Activated CD8-positive, alpha-beta T cell treated with anti-CD3 and anti-CD28 coated beads for 36 hours (primary cell): ENCODE data around the gene PPP2R2B. TPM values are rescaled to one million over a fixed set of nuclear protein-coding genes. Genes with fewer than 3 reads are reported as not detected.

ENCODE experiments used
- ATAC-seq: fragments of 200-7000 bp; cut with Tn5 transposase; one replicate; pipeline ENCODE4 v1.10.0; 2021; ENCODE audit warnings: mild to moderate bottlenecking, moderate library complexity
- CTCF ChIA-PET: fragments of 350-600 bp; sonication (Branson Sonifier 250); formaldehyde crosslinking; loops from one replicate; lab custom pipeline; 2021; ENCODE audit warnings: antibody characterized with exemption; lab: Charles Lee
- POLR2A ChIA-PET: fragments of 350-600 bp; sonication (Branson Sonifier 250); formaldehyde crosslinking; loops from one replicate; lab custom pipeline; 2021; ENCODE audit warnings: antibody characterized with exemption; lab: Charles Lee
- DNase-seq: peaks from one replicate; pipeline ENCODE4 v3.0.0-alpha.2; 2020
- H3K27ac Mint-ChIP-seq: one replicate; pipeline ENCODE4 v1.8.0; 2021; ENCODE audit warnings: mild to moderate bottlenecking, mixed read lengths
- H3K27me3 Mint-ChIP-seq: one replicate; pipeline ENCODE4 v1.8.0; 2021; ENCODE audit warnings: mixed read lengths
- H3K36me3 Mint-ChIP-seq: one replicate; pipeline ENCODE4 v1.8.0; 2021; ENCODE audit warnings: low read depth, mixed read lengths
- H3K4me1 Mint-ChIP-seq: one replicate; pipeline ENCODE4 v1.8.0; 2021; ENCODE audit warnings: low read depth, mixed read lengths
- H3K4me3 Mint-ChIP-seq: one replicate; pipeline ENCODE4 v1.8.0; 2021; ENCODE audit warnings: mild to moderate bottlenecking, moderate library complexity, mixed read lengths
- H3K9me3 Mint-ChIP-seq: one replicate; pipeline ENCODE4 v1.8.0; 2021; ENCODE audit warnings: mixed read lengths
- intact Hi-C: fragments of 100-400 bp; cut with micrococcal nuclease; formaldehyde crosslinking; loops from one replicate; pipeline ENCODE4 v1.10.0; 2022
- total RNA-seq, 2 experiments: library from RNA; stranded (reverse); gene quantifications; one replicate each; pipeline ENCODE4 v1.2.3, GENCODE V29; 2021
- TF ChIP-seq, protein P1 (sequence below): fragments of 200-600 bp; IDR thresholded peaks from one replicate; pipeline ENCODE4 v1.8.0; 2022; ENCODE audit warnings: antibody characterized with exemption, mild to moderate bottlenecking

PPP2R2B gene
- total RNA-seq, 2 experiments from 2014 or later: 0.56 to 0.65 TPM

DNA sequence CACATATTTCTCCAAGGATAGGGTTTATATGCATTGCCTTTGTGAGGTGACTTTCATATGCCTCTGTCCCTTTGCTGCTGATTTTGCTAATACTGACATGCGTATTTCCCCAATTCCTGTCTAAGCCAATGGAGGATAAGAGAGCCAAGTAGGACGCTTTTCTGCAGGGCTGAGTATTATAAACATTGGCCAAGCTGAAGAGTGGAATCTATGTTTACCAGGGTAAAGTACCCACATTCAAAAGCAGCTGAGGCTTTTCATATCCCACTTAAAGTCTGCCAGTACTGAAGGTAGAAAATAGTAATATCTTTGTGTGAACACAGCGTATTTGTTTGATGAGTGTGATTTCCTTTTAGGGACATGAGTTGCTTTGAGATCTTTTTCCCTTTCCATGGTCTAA, 233.7 kb downstream of the PPP2R2B start:
- Mint-ChIP-seq H3K27ac (no peak overlapping the region), H3K27me3 (no peaks in the 10 kb centered on the region), H3K9me3 (no peaks in the 10 kb centered on the region), H3K4me3 (no peak overlapping the region), H3K4me1 (no peaks in the 10 kb centered on the region), H3K36me3 (no peaks in the 10 kb centered on the region)
- intact Hi-C loops: no loop called here
- TF ChIP-seq, protein P1, sequence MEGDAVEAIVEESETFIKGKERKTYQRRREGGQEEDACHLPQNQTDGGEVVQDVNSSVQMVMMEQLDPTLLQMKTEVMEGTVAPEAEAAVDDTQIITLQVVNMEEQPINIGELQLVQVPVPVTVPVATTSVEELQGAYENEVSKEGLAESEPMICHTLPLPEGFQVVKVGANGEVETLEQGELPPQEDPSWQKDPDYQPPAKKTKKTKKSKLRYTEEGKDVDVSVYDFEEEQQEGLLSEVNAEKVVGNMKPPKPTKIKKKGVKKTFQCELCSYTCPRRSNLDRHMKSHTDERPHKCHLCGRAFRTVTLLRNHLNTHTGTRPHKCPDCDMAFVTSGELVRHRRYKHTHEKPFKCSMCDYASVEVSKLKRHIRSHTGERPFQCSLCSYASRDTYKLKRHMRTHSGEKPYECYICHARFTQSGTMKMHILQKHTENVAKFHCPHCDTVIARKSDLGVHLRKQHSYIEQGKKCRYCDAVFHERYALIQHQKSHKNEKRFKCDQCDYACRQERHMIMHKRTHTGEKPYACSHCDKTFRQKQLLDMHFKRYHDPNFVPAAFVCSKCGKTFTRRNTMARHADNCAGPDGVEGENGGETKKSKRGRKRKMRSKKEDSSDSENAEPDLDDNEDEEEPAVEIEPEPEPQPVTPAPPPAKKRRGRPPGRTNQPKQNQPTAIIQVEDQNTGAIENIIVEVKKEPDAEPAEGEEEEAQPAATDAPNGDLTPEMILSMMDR: no peak
- DNase-seq (no peak), ATAC-seq (no peak)
- ChIA-PET POLR2A (no interaction called here), CTCF (interaction anchor here (1.4 to 1.6 kb wide), 2 partner anchors 111 to 321 kb away, joined by 3 to 6 read pairs; no protein-coding TSS in a partner anchor)

DNA sequence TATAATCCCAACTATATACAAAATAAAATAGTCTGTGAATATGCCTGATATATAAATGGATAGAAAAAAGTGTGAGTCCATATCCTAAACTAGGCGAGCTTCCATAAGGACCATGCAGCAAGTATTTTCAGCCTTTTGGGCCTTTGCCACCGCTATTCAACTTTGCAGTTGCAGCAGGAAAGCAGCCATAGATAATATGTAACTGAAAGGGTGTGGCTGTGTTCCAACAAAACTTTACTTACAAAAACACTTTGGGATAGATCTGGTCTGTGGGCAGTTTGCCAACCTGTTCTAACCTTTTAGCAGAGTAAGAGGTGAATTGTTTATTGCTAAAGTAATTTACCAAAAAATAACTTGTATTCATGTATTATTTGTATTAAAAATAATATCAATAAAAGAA, 234.8 kb downstream of the PPP2R2B start:
- H3K9me3 Mint-ChIP-seq: no peaks in the 10 kb centered on the region
- CTCF ChIA-PET: interaction anchor here (1.6 kb wide), 1 partner anchor 322 kb away, joined by 6 read pairs; no protein-coding TSS in a partner anchor

DNA sequence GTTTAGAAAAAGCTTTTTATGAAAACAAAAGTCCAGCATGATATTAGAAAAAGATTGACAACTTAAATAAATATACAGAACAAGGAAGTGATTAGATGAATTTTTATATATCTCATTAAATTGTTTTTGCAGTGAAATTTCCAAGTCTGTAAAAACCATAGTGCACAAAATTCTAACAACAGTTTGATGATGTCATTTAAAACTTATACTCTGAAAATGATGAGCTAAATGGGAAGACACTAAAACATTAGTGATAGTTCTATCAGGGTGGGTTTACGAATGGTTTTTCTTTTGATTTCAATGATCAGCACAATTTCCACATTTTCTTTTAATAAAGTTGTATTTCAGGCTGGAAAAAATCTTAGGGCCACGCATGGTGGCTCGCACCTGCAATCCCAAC, 236.1 kb downstream of the PPP2R2B start:
- H3K36me3 Mint-ChIP-seq: no peaks in the 10 kb centered on the region
- H3K4me3 Mint-ChIP-seq: no peak overlapping the region
- H3K9me3 Mint-ChIP-seq: no peaks in the 10 kb centered on the region
- ChIA-PET CTCF (interaction anchor here (1.0 kb wide), 1 partner anchor 323 kb away, joined by 4 read pairs; no protein-coding TSS in a partner anchor), POLR2A (no interaction called here)
- H3K4me1 Mint-ChIP-seq: no peaks in the 10 kb centered on the region
- no peak overlapping the region for H3K27ac Mint-ChIP-seq
- ATAC-seq (no peak), DNase-seq (no peak)
- H3K27me3 Mint-ChIP-seq: no peaks in the 10 kb centered on the region
- TF ChIP-seq, protein P1: no peak
- intact Hi-C loops: no loop called here

More for the DNA sequence above, 234.8 kb downstream of the PPP2R2B start:
- H3K36me3 Mint-ChIP-seq: no peaks in the 10 kb centered on the region
- H3K4me1 Mint-ChIP-seq: no peaks in the 10 kb centered on the region
- TF ChIP-seq, protein P1: no peak
- DNase-seq (no peak), ATAC-seq (no peak)
- H3K27ac Mint-ChIP-seq: no peak overlapping the region
- intact Hi-C loops: no loop called here
- H3K27me3 Mint-ChIP-seq: no peaks in the 10 kb centered on the region
- H3K4me3 Mint-ChIP-seq: no peak overlapping the region
- POLR2A ChIA-PET: no interaction called here

DNA sequence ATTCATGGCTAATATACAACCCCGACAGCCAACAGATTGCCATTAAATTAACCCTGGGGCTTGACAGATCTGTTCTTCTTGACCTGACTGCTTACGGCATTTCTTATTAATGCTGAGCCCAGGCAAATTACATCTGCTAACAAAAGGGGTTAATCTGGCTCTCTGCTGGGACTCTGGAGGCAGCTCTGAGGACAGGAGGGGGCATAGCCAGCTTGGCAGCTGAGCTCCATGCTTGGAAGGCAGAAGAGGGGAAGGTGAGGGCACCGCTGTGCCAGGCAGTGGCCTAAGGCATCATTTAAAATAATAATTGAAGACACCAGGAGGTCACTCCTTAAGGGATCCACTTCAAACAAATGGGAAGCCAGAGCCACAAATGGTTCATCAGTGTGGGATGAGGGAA, 236.6 kb downstream of the PPP2R2B start:
- Mint-ChIP-seq H3K27me3 (no peaks in the 10 kb centered on the region), H3K27ac (no peak overlapping the region), H3K9me3 (no peaks in the 10 kb centered on the region), H3K4me1 (no peaks in the 10 kb centered on the region), H3K4me3 (no peak overlapping the region), H3K36me3 (no peaks in the 10 kb centered on the region)
- DNase-seq (no peak), ATAC-seq (no peak)
- ChIA-PET POLR2A (no interaction called here), CTCF (interaction anchor here (1.0 kb wide), 1 partner anchor 324 kb away, joined by 4 read pairs; no protein-coding TSS in a partner anchor)
- intact Hi-C loops: no loop called here
- TF ChIP-seq, protein P1: no peak

DNA sequence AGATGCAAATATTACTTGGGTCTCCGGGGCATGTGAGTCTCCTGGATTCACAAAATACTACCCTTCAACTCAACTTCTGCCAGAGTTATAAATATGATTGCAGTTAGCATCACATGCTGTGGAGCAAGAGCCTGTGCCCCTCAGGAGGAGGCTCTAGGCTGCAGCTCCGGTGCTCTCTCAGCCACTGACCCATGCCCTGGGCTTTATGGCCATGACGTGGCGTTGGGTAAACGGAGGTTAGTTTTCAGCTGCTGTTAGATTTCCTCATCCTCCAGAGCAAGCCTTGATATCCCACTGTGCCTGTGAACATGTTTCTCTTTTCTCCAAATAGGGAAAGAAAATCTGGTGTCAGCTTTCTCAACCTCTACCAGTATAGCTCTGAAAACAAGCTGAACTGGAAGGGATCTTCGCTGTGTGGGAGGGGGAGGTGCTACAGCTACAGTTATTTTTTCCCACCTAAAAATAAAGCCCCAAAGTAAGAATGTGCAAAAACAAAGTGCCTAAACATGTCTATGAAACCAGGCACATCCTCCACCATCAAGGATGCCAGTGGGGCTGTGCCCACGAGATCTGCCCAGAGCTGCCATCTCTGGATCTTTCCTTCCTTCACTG, 238.2 kb downstream of the PPP2R2B start:
- ATAC-seq: no peak
- no peaks in the 10 kb centered on the region for H3K27me3 Mint-ChIP-seq
- DNase-seq: no peak
- ChIA-PET CTCF (interaction anchor here (1.3 kb wide), 2 partner anchors 23 to 107 kb away, joined by 3 read pairs; no protein-coding TSS in a partner anchor), POLR2A (no interaction called here)
- TF ChIP-seq, protein P1: no peak
- H3K9me3 Mint-ChIP-seq: no peaks in the 10 kb centered on the region
- H3K36me3 Mint-ChIP-seq: no peaks in the 10 kb centered on the region
- H3K4me3 Mint-ChIP-seq: no peak overlapping the region
- H3K27ac Mint-ChIP-seq: no peak overlapping the region
- intact Hi-C loops: no loop called here
- no peaks in the 10 kb centered on the region for H3K4me1 Mint-ChIP-seq
